Measurements from ENCODE around the gene PCLO. TPM values are rescaled to one million over a fixed set of nuclear protein-coding genes. Genes with fewer than 3 reads are reported as not detected.
A peak's percentile ranks its signal among the peaks of the same experiment; 100 is the strongest.

Gene PCLO
- total RNA-seq, 1 experiment from 2014 or later, result 7.5 TPM

GRCh38 chr7:83054472-83054871, 108.2 kb downstream of the PCLO start:
- Histone ChIP-seq H3K9ac (ENCODE audit: low read length) (0 out of 2 replicates have a peak overlapping the region, but pooled peaks have one; percentile 28), H3K4me2 (ENCODE audit: low read length) (peak overlapping the region; percentile 79), H3K27me3 (ENCODE audit: low read length) (no peaks in the 10 kb centered on the region), H3K36me3 (ENCODE audit: low read depth, low read length) (no peaks in the 10 kb centered on the region), H3K27ac (ENCODE audit: low read length) (peak overlapping the region; percentile 84), H3K9me3 (ENCODE audit: low read length) (no peaks in the 10 kb centered on the region), H3K9me2 (replicated peaks; ENCODE audit: low read length) (no peaks in the 10 kb centered on the region), H3F3A (ENCODE audit: low read length, unreplicated experiment) (no peaks in the 10 kb centered on the region), H3K4me3 (ENCODE audit: low read length) (peak overlapping the region; percentile 57), H2AFZ (ENCODE audit: low read length) (no peak overlapping the region), H3K79me2 (ENCODE audit: low read length) (no peaks in the 10 kb centered on the region), H3K4me1 (ENCODE audit: insufficient read depth, low read length) (peaks cover 34% of the 10 kb centered on the region), H4K20me1 (ENCODE audit: low read length) (no peaks in the 10 kb centered on the region)
- ChIA-PET POLR2A (ENCODE audit: unreplicated experiment) (no interaction called here), CTCF (no interaction called here)
- peak; percentile 75 for ATAC-seq
- DNase-seq, result peak; percentile 55
- no TSS peak for BruUV-seq (replicated peaks)
- intact Hi-C loops (cut with micrococcal nuclease), result loop anchor here (5.0 kb wide), 1 partner anchor 47 kb away; no protein-coding TSS in a partner anchor
- no peak for TF ChIP-seq EZH2phosphoT487 (IDR thresholded peaks at IDR 0.05; ENCODE audit: borderline replicate concordance, low read length)
- TF ChIP-seq, protein P1, sequence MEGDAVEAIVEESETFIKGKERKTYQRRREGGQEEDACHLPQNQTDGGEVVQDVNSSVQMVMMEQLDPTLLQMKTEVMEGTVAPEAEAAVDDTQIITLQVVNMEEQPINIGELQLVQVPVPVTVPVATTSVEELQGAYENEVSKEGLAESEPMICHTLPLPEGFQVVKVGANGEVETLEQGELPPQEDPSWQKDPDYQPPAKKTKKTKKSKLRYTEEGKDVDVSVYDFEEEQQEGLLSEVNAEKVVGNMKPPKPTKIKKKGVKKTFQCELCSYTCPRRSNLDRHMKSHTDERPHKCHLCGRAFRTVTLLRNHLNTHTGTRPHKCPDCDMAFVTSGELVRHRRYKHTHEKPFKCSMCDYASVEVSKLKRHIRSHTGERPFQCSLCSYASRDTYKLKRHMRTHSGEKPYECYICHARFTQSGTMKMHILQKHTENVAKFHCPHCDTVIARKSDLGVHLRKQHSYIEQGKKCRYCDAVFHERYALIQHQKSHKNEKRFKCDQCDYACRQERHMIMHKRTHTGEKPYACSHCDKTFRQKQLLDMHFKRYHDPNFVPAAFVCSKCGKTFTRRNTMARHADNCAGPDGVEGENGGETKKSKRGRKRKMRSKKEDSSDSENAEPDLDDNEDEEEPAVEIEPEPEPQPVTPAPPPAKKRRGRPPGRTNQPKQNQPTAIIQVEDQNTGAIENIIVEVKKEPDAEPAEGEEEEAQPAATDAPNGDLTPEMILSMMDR (conservative IDR thresholded peaks at IDR 0.05; ENCODE audit: low read depth, low read length), result no peak
- no peak for TF ChIP-seq EZH2 (IDR thresholded peaks at IDR 0.05; ENCODE audit: low read length, unreplicated experiment)

DNA sequence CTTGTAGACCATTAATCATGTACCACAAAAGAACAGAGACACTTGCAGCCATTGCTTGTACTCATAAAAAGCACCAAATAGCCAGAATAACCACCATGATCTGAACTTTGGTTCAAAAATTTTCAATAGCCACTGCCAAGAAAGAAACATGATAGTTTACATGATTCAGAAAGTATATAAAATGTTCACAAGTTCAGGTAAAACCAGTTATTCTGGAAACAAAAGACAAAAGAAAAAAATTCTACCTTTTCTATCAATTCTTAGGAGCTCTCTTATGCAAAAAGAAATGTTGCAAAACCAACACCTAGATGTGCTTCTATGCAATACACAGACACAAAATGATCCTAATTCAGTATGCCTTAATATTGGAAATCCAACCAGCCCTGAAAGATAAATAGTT, 108.7 kb downstream of the PCLO start:
- BruUV-seq (replicated peaks), result no TSS peak
- H3K4me3 ChIP-seq (ENCODE audit: low read length), result peak overlapping the region; percentile 57
- no peaks in the 10 kb centered on the region for H3K9me3 ChIP-seq (ENCODE audit: low read length)
- DNase-seq (peak; percentile 89), ATAC-seq (peak; percentile 62)
- intact Hi-C loops (cut with micrococcal nuclease), result loop anchor here (5.0 kb wide), 1 partner anchor 47 kb away; no protein-coding TSS in a partner anchor
- no peaks in the 10 kb centered on the region for H3K27me3 ChIP-seq (ENCODE audit: low read length)
- H3K79me2 ChIP-seq (ENCODE audit: low read length), result no peaks in the 10 kb centered on the region
- peak overlapping the region; percentile 79 for H3K4me2 ChIP-seq (ENCODE audit: low read length)
- POLR2A ChIA-PET (ENCODE audit: unreplicated experiment), result no interaction called here
- CTCF ChIA-PET, result no interaction called here
- no peaks in the 10 kb centered on the region for H4K20me1 ChIP-seq (ENCODE audit: low read length)
- peaks cover 34% of the 10 kb centered on the region for H3K4me1 ChIP-seq (ENCODE audit: insufficient read depth, low read length)
- H3K9ac ChIP-seq (ENCODE audit: low read length), result 0 out of 2 replicates have a peak overlapping the region, but pooled peaks have one; percentile 28
- H3K27ac ChIP-seq (ENCODE audit: low read length), result peak overlapping the region; percentile 84
- no peaks in the 10 kb centered on the region for H3F3A ChIP-seq (ENCODE audit: low read length, unreplicated experiment)
- H3K9me2 ChIP-seq (replicated peaks; ENCODE audit: low read length), result no peaks in the 10 kb centered on the region
- H2AFZ ChIP-seq (ENCODE audit: low read length), result 0 out of 2 replicates have a peak overlapping the region, but pooled peaks have one; percentile 55
- TF ChIP-seq, protein P1 (conservative IDR thresholded peaks at IDR 0.05; ENCODE audit: low read depth, low read length), result no peak
- TF ChIP-seq EZH2 (IDR thresholded peaks at IDR 0.05; ENCODE audit: low read length, unreplicated experiment) (no peak), EZH2phosphoT487 (IDR thresholded peaks at IDR 0.05; ENCODE audit: borderline replicate concordance, low read length) (no peak)
- no peaks in the 10 kb centered on the region for H3K36me3 ChIP-seq (ENCODE audit: low read depth, low read length)

DNA sequence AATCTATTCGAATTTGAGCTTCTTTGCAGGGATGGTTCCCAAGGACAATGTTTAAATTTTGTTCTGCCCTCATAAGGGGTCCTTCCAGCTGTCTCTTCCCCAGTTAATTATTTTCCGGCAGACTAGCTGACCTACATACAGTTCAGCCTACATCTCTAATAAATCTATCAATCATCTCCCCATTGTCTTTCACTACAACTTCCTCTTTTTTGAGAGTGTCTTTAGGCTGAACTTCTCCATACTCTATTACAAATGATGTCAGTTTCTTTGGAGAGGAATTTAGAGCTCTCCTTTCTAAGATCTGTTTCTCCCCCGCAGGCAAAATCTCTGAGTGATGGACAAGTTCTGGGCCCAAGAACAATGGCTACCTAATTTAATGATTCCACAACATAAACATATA, 122.2 kb downstream of the PCLO start:
- H3F3A ChIP-seq (ENCODE audit: low read length, unreplicated experiment), result no peaks in the 10 kb centered on the region
- no peaks in the 10 kb centered on the region for H3K9me2 ChIP-seq (replicated peaks; ENCODE audit: low read length)
- no peak overlapping the region for H2AFZ ChIP-seq (ENCODE audit: low read length)
- no peak overlapping the region for H3K4me3 ChIP-seq (ENCODE audit: low read length)
- POLR2A ChIA-PET (ENCODE audit: unreplicated experiment), result no interaction called here
- intact Hi-C loops (cut with micrococcal nuclease), result no loop called here
- H3K36me3 ChIP-seq (ENCODE audit: low read depth, low read length), result no peaks in the 10 kb centered on the region
- H3K27ac ChIP-seq (ENCODE audit: low read length), result no peak overlapping the region
- H3K79me2 ChIP-seq (ENCODE audit: low read length), result no peaks in the 10 kb centered on the region
- BruUV-seq (replicated peaks), result no TSS peak
- no peak for DNase-seq
- TF ChIP-seq EZH2 (IDR thresholded peaks at IDR 0.05; ENCODE audit: low read length, unreplicated experiment) (no peak), EZH2phosphoT487 (IDR thresholded peaks at IDR 0.05; ENCODE audit: borderline replicate concordance, low read length) (no peak)
- TF ChIP-seq, protein P1 (conservative IDR thresholded peaks at IDR 0.05; ENCODE audit: low read depth, low read length), result no peak
- CTCF ChIA-PET, result no interaction called here
- no peaks in the 10 kb centered on the region for H3K9me3 ChIP-seq (ENCODE audit: low read length)
- H4K20me1 ChIP-seq (ENCODE audit: low read length), result no peaks in the 10 kb centered on the region
- H3K27me3 ChIP-seq (ENCODE audit: low read length), result no peaks in the 10 kb centered on the region
- H3K4me1 ChIP-seq (ENCODE audit: insufficient read depth, low read length), result peaks cover 17% of the 10 kb centered on the region
- no peak for ATAC-seq
- H3K9ac ChIP-seq (ENCODE audit: low read length), result no peak overlapping the region
- H3K4me2 ChIP-seq (ENCODE audit: low read length), result no peak overlapping the region
